Measurements from ENCODE around the gene CDKAL1. TPM values are rescaled to one million over a fixed set of nuclear protein-coding genes. Genes with fewer than 3 reads are reported as not detected.

CDKAL1 gene
- total and polyA plus RNA-seq, 2 of the 13 experiments (the other 11 are each of a cell fraction or from before 2014, with no cell fraction given), result 9.5 to 27.7 TPM

DNA sequence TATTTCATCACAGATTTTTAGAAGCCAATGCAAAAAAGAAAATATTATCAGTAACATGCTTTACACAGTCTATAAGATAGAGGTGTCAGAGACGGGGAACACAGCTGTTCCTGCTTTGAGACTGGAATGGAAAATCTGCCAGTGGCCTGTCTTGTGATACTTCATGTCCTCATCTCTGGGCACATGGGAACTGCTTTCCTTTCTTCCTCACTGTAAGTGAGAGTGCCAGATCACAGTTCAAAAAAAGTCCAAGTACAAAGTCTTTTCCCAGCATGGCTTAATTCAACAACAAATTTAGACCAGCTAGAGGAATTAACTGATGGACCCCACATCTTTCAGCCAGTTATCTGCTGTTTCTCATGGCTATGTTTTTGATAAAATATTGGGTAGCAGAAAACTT is 490.4 kb downstream of the CDKAL1 start:
- DNase-seq (ENCODE audit: low spot score), result peak; percentile 28
- ATAC-seq, result peak; percentile 33; the same call in 2 of the 3 replicates
- ChIA-PET CTCF (ENCODE audit: low intra/inter-chr PET ratio, low total read pairs) (no interaction called here), POLR2A (no interaction called here)
- Histone ChIP-seq H2AFZ (ENCODE audit: low read length) (no peak overlapping the region), H4K20me1 (ENCODE audit: insufficient read depth, low read length) (no peaks in the 10 kb centered on the region), H3K27ac (ENCODE audit: extremely low read length, insufficient read depth, low read length) (no peak overlapping the region), H3K9ac (ENCODE audit: insufficient read depth, low read depth, low read length) (no peak overlapping the region), H3K36me3 (replicated peaks in 1 of 2; ENCODE audit: control insufficient read depth in 1 of 2, insufficient read depth in 2 of 2, low read length in 2 of 2) (no peaks in the 10 kb centered on the region), H3K4me2 (ENCODE audit: low read depth, low read length) (no peak overlapping the region), H3K4me1 (ENCODE audit: insufficient read depth, low read length) (peaks cover 37% of the 10 kb centered on the region), H3K27me3 (ENCODE audit: control insufficient read depth in 1 of 2, insufficient read depth in 2 of 2, low read length in 2 of 2) (no peaks in the 10 kb centered on the region), H3K4me3 (replicated peaks in 1 of 3; ENCODE audit: insufficient read depth in 1 of 3, low read depth in 2 of 3, low read length in 3 of 3) (no peak overlapping the region), H3K9me3 (ENCODE audit: low read length) (peaks cover 6% of the 10 kb centered on the region; the same call in 1 of the 2 replicates), H3K79me2 (ENCODE audit: insufficient read depth, low read length) (no peaks in the 10 kb centered on the region)
- 94% methylated on average over 1 of the region's 1 CpG for WGBS (ENCODE audit: low lambda C conversion rate)
- no peak for FAIRE-seq
- BruUV-seq (replicated peaks), result no TSS peak
- intact Hi-C loops (cut with micrococcal nuclease; ENCODE audit: unreplicated experiment), result loop anchor here (5.0 kb wide), 1 partner anchor 658 kb away; no protein-coding TSS in a partner anchor
- in situ Hi-C loops (cut with HindIII; ENCODE audit: extremely low pct_ligation_motif_present, low pct_unique_long_range_greater_than_20kb), result no loop called here
- TF ChIP-seq JDP2 (CRISPR knock-in tag; IDR thresholded peaks at IDR 0.05; ENCODE audit: borderline replicate concordance) (no peak), NFE2L2 (IDR thresholded peaks at IDR 0.05; ENCODE audit: low read length) (no peak), PAX8 (CRISPR knock-in tag; IDR thresholded peaks at IDR 0.05; ENCODE audit: borderline replicate concordance) (no peak), HMG20B (CRISPR knock-in tag; conservative IDR thresholded peaks at IDR 0.05) (no peak), ELF3 (CRISPR knock-in tag; IDR thresholded peaks at IDR 0.05) (no peak), KDM5B (CRISPR knock-in tag; IDR thresholded peaks at IDR 0.05; ENCODE audit: borderline replicate concordance) (no peak), HNF4A (CRISPR knock-in tag; IDR thresholded peaks at IDR 0.05) (peak; percentile 57), RERE (CRISPR knock-in tag; IDR thresholded peaks at IDR 0.05; ENCODE audit: low read depth) (no peak), TCF7 (IDR thresholded peaks at IDR 0.05; ENCODE audit: low read depth) (no peak), KDM3A (CRISPR knock-in tag; IDR thresholded peaks at IDR 0.05; ENCODE audit: low read depth) (no peak), SALL1 (CRISPR knock-in tag; IDR thresholded peaks at IDR 0.05) (no peak), PPARG (CRISPR knock-in tag; conservative IDR thresholded peaks at IDR 0.05) (no peak), KLF15 (CRISPR knock-in tag; IDR thresholded peaks at IDR 0.05; ENCODE audit: borderline replicate concordance) (no peak)
- TF ChIP-seq, protein P1, sequence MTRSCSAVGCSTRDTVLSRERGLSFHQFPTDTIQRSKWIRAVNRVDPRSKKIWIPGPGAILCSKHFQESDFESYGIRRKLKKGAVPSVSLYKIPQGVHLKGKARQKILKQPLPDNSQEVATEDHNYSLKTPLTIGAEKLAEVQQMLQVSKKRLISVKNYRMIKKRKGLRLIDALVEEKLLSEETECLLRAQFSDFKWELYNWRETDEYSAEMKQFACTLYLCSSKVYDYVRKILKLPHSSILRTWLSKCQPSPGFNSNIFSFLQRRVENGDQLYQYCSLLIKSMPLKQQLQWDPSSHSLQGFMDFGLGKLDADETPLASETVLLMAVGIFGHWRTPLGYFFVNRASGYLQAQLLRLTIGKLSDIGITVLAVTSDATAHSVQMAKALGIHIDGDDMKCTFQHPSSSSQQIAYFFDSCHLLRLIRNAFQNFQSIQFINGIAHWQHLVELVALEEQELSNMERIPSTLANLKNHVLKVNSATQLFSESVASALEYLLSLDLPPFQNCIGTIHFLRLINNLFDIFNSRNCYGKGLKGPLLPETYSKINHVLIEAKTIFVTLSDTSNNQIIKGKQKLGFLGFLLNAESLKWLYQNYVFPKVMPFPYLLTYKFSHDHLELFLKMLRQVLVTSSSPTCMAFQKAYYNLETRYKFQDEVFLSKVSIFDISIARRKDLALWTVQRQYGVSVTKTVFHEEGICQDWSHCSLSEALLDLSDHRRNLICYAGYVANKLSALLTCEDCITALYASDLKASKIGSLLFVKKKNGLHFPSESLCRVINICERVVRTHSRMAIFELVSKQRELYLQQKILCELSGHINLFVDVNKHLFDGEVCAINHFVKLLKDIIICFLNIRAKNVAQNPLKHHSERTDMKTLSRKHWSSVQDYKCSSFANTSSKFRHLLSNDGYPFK (CRISPR knock-in tag; IDR thresholded peaks at IDR 0.05; ENCODE audit: borderline replicate concordance), result no peak
